Activated CD4-positive, alpha-beta T cell treated with anti-CD3 and anti-CD28 coated beads for 1 hour (primary cell): ENCODE data around the gene ANP32A.

Experiments used
- DNase-seq: peaks from one replicate; pipeline ENCODE4 v3.0.0-alpha.2; 2020

Gene ANP32A

DNA sequence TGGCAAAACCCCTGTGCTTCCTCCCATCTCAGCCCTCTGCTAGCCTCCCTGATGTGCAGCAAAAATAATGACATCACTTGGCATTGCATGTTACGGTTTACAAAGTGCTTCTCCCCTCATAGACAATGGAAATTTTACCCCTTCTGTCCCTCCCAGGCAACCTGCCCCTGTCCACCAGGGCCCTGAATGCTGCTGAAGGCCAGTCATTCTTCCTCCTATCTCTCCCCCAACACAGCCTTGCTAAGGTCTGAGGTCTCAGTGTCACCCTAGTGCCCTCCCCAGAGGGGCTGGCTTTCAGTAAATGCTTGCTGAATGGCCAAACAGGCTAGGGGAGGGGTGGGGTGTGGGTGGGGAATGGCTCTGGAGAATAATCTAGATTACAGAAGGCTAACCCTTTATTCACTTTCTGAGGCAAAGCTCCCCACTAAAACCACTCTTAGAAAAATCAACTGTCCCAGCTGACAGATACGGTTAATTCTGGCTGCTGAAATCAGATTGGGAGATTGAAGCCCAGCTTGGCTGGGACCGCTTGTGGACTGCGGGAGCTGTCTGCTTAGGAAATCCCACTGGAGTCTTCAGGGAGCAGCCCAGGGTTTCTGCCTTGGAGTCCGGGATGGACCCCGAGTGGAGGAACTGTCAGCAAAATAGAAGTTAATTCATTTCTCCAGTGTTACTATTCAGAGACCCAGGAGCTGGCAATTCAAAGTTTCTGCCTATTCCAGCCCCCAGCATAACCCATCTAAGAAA is 22.9 kb downstream of the ANP32A start:
- DNase-seq = no peak

DNA sequence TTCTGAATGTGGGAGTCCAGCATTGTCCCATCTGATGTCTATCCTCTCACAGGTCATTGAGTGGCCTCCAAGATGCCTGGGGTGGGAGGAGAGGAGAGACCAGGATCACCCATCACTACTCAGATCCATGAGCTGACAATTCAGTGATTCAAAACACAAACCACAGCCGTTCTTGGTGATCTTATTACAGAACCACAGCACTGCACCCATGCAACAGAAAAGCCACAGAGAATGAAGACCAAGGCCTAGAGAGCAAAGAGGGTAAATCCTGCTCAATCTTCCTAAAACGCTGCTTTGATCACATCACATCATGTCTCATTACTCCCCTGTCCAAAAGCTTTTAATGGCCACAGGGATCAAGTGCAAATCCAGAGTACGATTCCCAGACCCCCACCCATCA is 23.5 kb downstream of the ANP32A start:
- DNase-seq = no peak

GRCh38 chr15:68796576-68796975 is 24.1 kb downstream of the ANP32A start:
- DNase-seq = no peak

DNA sequence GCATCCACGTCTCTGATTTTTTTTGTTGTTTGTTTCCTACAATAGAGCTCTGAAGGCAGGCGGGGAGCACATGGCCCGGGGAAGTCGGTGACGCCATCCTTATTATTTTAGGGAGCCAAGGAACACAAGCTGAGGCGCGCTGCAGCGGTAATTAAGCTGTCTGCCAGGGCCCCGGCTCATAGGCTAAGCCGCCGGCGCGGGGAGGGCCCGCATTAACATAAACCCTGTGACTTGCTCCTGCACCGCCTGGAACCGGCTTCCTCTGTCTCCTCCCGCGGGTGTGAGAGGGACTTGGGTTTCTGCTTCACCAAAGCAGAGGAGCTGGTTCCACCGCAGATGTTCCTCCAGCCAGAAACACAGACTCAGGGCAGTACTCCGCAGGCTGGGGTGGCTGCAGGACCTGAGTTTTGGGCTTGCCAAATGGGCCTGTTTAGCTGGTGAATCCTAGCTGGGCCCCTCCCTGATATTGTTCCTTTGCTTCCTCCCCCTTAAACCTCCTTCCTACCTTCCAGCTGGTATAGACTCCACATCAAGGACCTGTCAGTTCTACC is 25.3 kb downstream of the ANP32A start:
- peak; percentile 38 for DNase-seq

DNA sequence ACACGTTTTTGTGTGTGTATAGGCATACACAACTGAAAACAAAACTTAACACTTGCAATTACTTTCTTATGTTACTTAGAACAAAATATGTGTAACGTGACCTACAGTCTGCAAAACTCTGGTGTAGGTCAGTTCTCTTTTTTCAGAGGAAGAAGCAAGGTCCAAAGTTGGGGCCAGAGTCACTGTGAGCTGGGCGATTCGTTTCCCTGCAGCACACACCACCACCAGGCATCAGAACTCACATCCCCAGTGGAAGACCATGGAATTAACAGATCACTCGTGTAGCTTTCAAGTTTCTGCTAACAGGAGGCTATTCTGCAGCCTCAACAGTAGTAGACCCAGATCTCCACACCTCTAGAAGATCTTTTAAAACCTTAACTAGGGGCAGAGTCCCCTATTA is 25.8 kb downstream of the ANP32A start:
- DNase-seq = no peak

GRCh38 chr15:68794307-68794706 is 26.4 kb downstream of the ANP32A start:
- no peak for DNase-seq

DNA sequence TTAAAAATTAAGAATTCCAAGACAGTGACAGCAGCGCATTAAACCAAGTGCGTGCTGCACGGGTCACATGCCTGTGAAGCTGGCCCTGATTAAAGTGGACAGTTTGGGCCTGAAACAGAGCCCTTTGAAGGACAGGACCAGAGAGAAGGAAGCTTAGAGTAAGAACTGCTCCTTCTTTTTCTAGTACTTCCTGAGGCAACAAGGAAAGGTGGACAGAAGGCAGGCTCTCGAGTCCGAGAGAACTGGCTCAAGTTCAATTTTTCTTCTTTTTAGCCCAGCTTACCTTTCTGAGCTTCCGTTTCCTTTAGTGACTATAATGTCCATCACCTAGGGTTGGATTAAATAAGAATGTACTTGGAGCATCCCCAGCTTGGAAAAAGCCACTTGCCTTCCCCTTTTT is 26.9 kb downstream of the ANP32A start:
- DNase-seq = no peak

DNA sequence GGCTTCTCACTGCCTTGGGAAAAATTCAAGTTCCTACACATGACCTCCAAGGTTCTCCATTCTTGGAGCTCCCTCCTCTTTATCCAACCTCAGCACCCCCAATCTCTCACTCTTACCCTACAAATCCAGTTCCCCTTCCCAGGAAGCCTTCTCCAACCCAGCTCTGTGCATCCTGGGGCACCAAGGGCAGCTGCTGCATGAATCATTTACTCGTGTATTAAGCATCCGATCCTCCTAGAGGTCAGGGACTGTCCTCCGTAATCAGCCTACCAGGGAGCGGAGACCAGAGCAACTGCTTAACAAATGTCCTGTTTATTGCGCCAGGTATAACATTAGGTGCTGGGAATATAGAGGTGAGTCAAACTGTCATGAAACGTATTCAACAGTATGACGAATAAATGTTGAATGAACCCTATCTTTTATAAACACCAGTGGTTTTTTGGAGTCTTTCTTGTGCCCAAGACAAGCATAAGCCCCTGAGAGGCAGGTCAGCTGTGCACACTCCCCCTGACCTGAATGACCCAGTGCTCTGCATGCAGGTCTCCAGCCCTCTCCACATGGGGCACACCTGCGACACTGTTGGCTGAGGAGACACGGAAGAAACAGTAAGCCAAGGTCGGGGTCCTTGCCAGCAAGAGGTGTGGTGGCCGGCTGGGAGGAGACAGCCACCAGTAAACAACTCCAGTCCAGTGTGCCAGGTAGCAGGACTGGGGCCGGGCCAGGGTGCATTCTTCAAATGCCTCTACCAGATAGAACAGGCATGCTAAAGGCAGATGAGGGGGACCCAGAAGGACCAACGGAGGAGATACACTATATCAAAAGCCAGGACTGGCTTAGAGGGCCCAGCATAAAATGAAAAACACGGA is 27.6 kb downstream of the ANP32A start:
- no peak for DNase-seq

DNA sequence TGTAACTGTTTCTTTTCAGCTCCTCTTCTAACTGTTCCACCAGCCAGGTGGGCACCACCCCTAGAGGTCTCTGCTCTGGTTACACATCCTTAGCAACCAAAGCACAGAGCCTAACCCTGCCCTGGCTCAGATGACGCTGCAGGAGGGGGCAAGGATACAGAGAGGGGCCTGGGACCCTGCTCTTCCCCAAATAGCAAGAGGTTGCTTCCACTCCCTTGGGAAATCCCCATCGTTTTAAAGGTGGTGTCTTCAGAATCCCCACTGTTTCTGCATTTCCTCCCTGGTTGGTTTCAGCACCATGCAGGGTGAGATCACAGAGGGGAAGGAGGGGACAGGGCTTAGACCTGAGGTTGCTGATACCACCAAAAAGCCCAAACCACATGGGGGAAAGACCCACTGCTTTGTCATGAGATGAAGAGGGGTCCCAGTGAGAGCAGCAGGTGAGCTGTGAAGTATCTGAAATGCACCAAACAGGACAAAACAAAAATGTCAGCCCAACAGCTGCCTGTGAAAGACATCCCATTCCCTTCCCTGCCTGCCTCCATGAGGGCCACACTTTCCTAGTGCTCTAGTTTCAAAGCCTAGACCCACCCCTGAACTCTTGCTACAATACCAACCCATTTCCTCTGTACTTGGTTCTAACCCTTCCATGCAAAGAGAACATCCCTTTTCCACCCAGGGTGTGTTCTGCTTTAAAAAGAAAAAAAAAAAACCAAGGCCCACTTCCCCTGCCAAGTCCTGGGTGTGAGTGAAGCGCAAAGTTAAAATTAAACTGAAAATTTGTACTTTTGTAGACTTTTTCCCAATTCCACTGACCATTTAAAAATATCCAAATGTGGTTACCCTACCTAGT is 29.0 kb downstream of the ANP32A start:
- DNase-seq = peak; percentile 11

GRCh38 chr15:68790910-68791309 is 29.8 kb downstream of the ANP32A start:
- DNase-seq = no peak

- DNase-seq = no peak
Observed at GRCh38 chr15:68790242-68790575, 30.5 kb downstream of the ANP32A start.

GRCh38 chr15:68789534-68790241 is 31.0 kb downstream of the ANP32A start:
- DNase-seq = no peak

GRCh38 chr15:68789091-68789490 is 31.6 kb downstream of the ANP32A start:
- no peak for DNase-seq

GRCh38 chr15:68788264-68788624 is 32.5 kb downstream of the ANP32A start:
- no peak for DNase-seq

DNA sequence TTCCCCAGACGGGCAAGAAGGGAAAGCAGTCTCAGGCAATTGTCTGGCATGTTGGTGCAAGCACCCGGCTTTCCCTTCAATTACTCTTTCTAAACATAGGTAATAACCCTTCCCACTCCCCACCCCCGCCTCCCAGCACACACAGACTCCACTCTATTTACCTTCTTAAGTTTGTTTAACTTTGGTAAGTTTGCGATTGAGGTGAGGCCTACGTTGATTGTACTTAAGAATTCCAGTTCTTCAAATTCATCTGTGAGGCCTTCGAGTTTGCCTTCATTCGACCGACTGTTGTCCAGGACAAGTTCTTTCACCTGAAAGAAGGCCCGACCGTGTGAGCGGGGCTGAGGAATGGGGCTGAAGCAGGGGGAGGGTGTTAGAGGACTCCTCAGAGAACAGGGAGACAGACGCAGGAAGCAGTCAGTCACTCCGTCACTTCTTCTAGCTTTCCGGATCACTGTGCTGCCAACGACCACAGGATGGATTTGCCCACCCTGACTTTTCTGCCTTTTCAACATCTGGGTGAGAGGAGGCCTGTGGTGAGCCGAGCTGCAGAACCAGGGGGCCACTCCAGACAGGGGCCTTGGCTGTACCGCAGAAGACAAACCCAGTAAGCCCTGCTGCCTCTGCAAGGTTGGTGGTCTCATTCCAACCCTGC is 33.0 kb downstream of the ANP32A start:
- no peak for DNase-seq

DNA sequence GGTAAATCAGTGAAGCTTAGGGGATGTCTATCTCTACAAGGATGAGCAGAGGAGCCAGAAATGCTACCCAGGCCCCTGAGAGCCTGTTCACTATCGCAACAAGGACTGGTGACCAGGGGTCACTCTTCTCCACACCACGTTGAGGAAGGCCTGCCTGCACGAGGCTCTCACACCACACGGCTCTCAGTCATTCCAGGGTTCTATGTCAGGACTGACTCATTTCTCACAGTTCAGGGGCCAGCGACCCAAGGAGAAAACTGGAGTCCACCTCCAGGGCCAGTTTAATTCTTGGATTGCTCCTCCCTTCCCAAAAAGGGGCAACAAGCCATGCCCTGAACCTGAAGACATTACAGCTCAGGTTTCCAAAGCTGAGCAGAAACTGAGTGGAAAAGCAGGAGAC is 33.9 kb downstream of the ANP32A start:
- DNase-seq = no peak

GRCh38 chr15:68785541-68785940 is 35.2 kb downstream of the ANP32A start:
- DNase-seq = no peak

DNA sequence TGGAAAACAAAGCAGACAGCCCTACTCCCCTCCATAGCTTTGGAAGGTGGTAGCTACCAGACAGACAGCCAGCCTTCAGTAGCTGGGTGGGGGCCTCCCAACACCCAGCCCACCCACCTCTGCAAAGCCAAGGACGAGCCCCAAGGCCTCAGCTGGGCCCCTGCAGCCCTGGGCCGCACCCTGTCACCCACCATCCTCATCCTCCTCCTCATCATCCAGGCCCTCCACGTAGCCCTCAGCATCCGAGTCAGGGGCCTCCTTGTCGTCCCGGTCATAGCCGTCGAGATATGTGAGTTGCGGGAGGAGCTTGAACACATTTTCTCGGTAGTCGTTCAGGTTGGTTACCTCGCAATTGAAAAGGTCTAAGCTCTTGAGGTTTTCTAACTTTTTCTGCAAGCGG is 36.5 kb downstream of the ANP32A start:
- DNase-seq = no peak

- peak; percentile 55 for DNase-seq
Observed at GRCh38 chr15:68783226-68784058, 37.3 kb downstream of the ANP32A start.

DNA sequence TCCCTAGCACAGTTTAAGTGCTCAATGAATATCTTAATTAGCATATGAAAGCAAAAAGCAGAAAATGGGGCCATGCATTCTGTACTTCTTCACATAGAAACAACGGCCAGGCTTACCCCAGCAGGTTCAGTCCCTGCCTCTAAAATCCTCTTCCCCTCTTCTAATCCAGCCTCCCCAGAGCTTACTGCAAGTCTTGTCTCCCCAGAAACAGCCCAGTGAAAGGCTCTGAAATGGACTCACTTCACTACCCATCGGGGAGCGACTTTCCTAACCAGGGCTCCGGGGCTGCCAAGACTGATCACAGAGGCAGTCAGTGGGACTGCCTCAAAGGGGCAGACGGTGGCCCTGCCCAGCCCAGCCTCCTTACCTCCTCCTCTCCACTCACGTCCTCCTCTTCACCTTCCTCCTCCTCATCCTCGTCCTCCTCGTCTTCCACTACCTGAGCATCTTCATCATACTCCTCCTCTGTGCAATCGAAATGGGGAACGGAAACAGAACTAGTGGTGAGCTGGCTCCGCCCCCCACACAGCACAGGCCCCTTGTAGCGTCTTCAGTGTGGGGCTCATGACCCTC is 38.0 kb downstream of the ANP32A start:
- DNase-seq = no peak
